SU-DHL-6 (cell line): Measurements from ENCODE around the gene PAF1.

Experiments used
- H2AFZ ChIP-seq: fragments of 200-600 bp; sonication (generic); 2 replicates; pipeline ENCODE4 v1.6.1; 2014; ENCODE audit warnings: low read depth, mild to moderate bottlenecking, moderate library complexity, mixed read lengths, antibody characterized with exemption, low read length; ENCODE audit not compliant: severe bottlenecking
- H3F3A ChIP-seq: fragments of 200-600 bp; shearing (Covaris generic); 2 replicates; pipeline ENCODE4 v1.6.0; 2016; ENCODE audit warnings: antibody characterized with exemption, mild to moderate bottlenecking; ENCODE audit not compliant: insufficient read depth
- H3K27ac ChIP-seq: fragments of 200-600 bp; sonication (generic); 2 replicates; pipeline ENCODE4 v1.5.1; 2016; ENCODE audit warnings: low read depth, mild to moderate bottlenecking, low read length, moderate library complexity, mixed read lengths
- H3K27me3 ChIP-seq: fragments of 200-600 bp; sonication (generic), shearing (Covaris generic); 2 replicates; pipeline ENCODE4 v1.6.0; 2014; ENCODE audit warnings: mild to moderate bottlenecking, low read length
- H3K36me3 ChIP-seq: fragments of 200-600 bp; sonication (generic); 2 replicates; pipeline ENCODE4 v1.6.1; 2014; ENCODE audit warnings: mild to moderate bottlenecking, low read length, mixed read lengths
- H3K4me2 ChIP-seq: fragments of 300-600, 200-600 bp; shearing (Covaris generic), sonication (generic); 2 replicates; pipeline ENCODE4 v1.6.0; 2014; ENCODE audit warnings: low read length, low read depth, mild to moderate bottlenecking; ENCODE audit not compliant: poor library complexity, severe bottlenecking
- H3K4me3 ChIP-seq: fragments of 200-600 bp; sonication (generic); 2 replicates; pipeline ENCODE4 v1.5.1; 2014; ENCODE audit warnings: antibody characterized with exemption, low read length, mild to moderate bottlenecking, mixed read lengths; ENCODE audit not compliant: insufficient read depth, poor library complexity, severe bottlenecking
- H3K79me2 ChIP-seq: fragments of 200-600 bp; sonication (generic); 2 replicates; pipeline ENCODE4 v1.6.1; 2014; ENCODE audit warnings: mild to moderate bottlenecking, low read length, moderate library complexity; ENCODE audit not compliant: insufficient read depth
- H3K9ac ChIP-seq: fragments of 200-600 bp; sonication (generic); 2 replicates; pipeline ENCODE4 v1.7.0; 2014; ENCODE audit warnings: mild to moderate bottlenecking, low read length
- H3K9me2 ChIP-seq: fragments of 200-600 bp; sonication (generic); replicated peaks from 2 replicates; pipeline ENCODE4 v1.6.1; 2014; ENCODE audit warnings: low read length; ENCODE audit not compliant: insufficient read depth
- H3K9me3 ChIP-seq: fragments of 200-600 bp; sonication (generic); 2 replicates; pipeline ENCODE4 v1.6.1; 2014; ENCODE audit warnings: low read length, mixed read lengths; ENCODE audit not compliant: insufficient read depth
- H4K20me1 ChIP-seq: fragments of 200-600 bp; sonication (generic); 2 replicates; pipeline ENCODE4 v1.6.1; 2014; ENCODE audit warnings: low read depth, mild to moderate bottlenecking, antibody characterized with exemption, low read length, moderate library complexity, mixed read lengths
- CTCF ChIP-seq: fragments of 200-600 bp; sonication (generic); IDR thresholded peaks from one replicate; pipeline ENCODE4 v1.5.1; 2017; ENCODE audit warnings: antibody characterized with exemption, mild to moderate bottlenecking, low read length, moderate library complexity; ENCODE audit not compliant: insufficient read depth, poor library complexity, severe bottlenecking
- EZH2phosphoT487 ChIP-seq: fragments of 200-600 bp; sonication (generic), shearing (Covaris generic); conservative IDR thresholded peaks from 2 replicates; pipeline ENCODE4 v1.6.1; 2018; ENCODE audit warnings: mild to moderate bottlenecking, antibody characterized with exemption, low read length, moderate library complexity, mixed read lengths

PAF1 gene

DNA sequence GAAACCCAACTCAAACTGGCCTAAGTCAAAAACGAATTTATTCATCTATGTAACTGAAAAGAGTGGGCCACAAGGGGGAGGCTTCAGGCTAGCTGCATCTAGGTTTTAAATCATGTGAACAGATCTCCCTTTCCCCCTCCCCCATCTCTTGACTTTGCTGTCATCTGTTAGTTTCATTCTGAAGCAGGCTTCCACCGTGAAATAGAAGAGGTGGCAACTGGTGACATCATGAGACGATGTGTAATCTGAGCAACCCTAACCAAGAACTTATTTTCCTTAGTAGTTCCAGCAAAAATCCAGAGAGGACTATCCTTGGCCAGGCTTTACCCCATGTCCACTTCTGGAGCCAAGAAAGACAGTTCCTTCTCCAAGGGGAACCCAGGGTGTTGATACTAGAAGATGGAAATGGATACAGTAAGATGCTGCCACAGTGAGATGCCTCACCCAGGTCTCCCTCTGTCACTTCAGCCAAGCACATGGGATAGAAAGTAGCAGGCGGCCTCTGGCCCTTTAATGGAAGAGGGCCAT is 39.3 kb downstream of the PAF1 start:
- Histone ChIP-seq H3K4me2 (no peak overlapping the region), H3K9me3 (no peaks in the 10 kb centered on the region), H4K20me1 (no peaks in the 10 kb centered on the region), H3F3A (no peaks in the 10 kb centered on the region), H3K79me2 (0 out of 2 replicates have a peak, but pooled peaks cover 3% of the 10 kb centered on the region), H3K36me3 (no peaks in the 10 kb centered on the region), H3K9me2 (no peaks in the 10 kb centered on the region), H3K9ac (no peak overlapping the region), H3K27ac (no peak overlapping the region), H3K4me3 (no peak overlapping the region), H3K27me3 (no peaks in the 10 kb centered on the region), H2AFZ (no peak overlapping the region)
- TF ChIP-seq CTCF (no peak), EZH2phosphoT487 (no peak)

DNA sequence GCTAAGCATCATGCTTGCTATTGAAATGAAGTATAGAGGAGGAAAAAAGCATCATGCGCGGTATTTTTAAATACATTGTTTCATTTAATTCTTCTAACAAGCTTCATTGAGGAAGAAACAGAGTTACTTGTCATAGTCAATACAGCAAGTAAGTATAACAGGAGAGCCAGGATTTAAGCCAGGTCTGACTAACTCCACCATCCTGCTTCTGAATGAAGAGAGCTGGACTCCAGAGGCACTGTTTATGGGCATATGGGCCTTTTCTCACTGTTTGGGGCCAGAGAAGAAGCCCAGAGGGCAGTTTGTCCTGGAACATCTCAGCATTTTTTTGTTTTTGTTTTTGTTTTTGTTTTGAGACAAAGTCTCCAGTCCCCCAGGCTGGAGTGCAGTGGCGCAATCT is 40.8 kb downstream of the PAF1 start:
- Histone ChIP-seq H3K9me2 (no peaks in the 10 kb centered on the region), H3K4me2 (no peak overlapping the region), H3K9me3 (no peaks in the 10 kb centered on the region), H3K27ac (no peak overlapping the region), H2AFZ (no peak overlapping the region), H3K4me3 (no peak overlapping the region), H3F3A (no peaks in the 10 kb centered on the region), H3K79me2 (0 out of 2 replicates have a peak, but pooled peaks cover 3% of the 10 kb centered on the region), H3K9ac (no peak overlapping the region), H3K36me3 (no peaks in the 10 kb centered on the region), H4K20me1 (no peaks in the 10 kb centered on the region), H3K27me3 (no peaks in the 10 kb centered on the region)
- no peak for TF ChIP-seq EZH2phosphoT487
- no peak for TF ChIP-seq CTCF

GRCh38 chr19:39349326-39349725 is 41.6 kb downstream of the PAF1 start:
- Histone ChIP-seq H2AFZ (no peak overlapping the region), H3K27me3 (no peaks in the 10 kb centered on the region), H3K79me2 (0 out of 2 replicates have a peak, but pooled peaks cover 3% of the 10 kb centered on the region), H3K9me2 (no peaks in the 10 kb centered on the region), H3K4me2 (no peak overlapping the region), H3K27ac (no peak overlapping the region), H3K4me3 (no peak overlapping the region), H3F3A (no peaks in the 10 kb centered on the region), H3K9ac (no peak overlapping the region), H3K9me3 (no peaks in the 10 kb centered on the region), H3K36me3 (no peaks in the 10 kb centered on the region), H4K20me1 (no peaks in the 10 kb centered on the region)
- TF ChIP-seq EZH2phosphoT487 (no peak), CTCF (no peak)
